Measurements from ENCODE around the gene EQTN. TPM values are rescaled to one million over a fixed set of nuclear protein-coding genes. Genes with fewer than 3 reads are reported as not detected.

Gene EQTN
- total and polyA plus RNA-seq, 11 donors = not detected

DNA sequence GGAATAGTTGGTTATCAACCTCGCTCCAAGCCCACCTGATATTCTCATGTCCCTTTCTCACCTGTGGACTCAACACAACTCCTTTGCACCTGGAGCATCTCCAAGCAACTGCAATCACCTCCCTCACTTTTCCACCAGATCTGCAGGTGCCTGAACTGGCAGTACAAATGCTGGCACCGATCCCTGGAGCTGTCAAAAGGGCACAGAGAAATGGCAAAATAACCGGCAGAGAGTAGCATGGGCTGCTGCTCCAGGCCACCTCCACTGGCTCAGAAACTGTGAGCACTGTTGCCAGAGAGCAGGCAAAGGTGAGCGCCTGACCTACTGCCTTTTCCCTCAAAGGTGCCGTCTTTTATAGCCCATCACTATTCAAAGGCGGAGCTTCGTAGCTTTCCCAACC is 14.7 kb downstream of the EQTN start:
- Histone ChIP-seq H3K27me3 (no peaks in the 10 kb centered on the region), H3K4me3 (no peak overlapping the region), H3K36me3 (no peaks in the 10 kb centered on the region), H3K27ac (no peak overlapping the region), H3K9me3 (no peaks in the 10 kb centered on the region), H3K4me1 (peaks cover 0 to 12% (median 0%) of the 10 kb centered on the region in 12 donors)
- TF ChIP-seq CTCF (IDR thresholded peaks at IDR 0.05) (no peak), POLR2A (IDR thresholded peaks at IDR 0.05) (no peak)
- WGBS, 4 donors = 90 to 92% (median 90%) methylated on average over 7 of the region's 7 CpGs
- no peak for DNase-seq
- no peak for ATAC-seq
- intact Hi-C loops (cut with DNase I) = no loop called here

- H3K4me3 ChIP-seq = peak overlapping the region in 7 of 12 donors; percentile 7 to 28 (median 17)
- H3K9me3 ChIP-seq = no peaks in the 10 kb centered on the region
- H3K36me3 ChIP-seq = no peaks in the 10 kb centered on the region
- H3K27me3 ChIP-seq = no peaks in the 10 kb centered on the region
- DNase-seq = no peak
- H3K27ac ChIP-seq = peak overlapping the region in 1 of 12 donors; percentile 42
- TF ChIP-seq POLR2A (IDR thresholded peaks at IDR 0.05) (no peak), CTCF (IDR thresholded peaks at IDR 0.05) (no peak)
- ATAC-seq = peak in 3 of 4 donors; percentile 24 to 36 (median 30)
- intact Hi-C loops (cut with DNase I) = no loop called here
- 22 to 39% (median 28%) methylated on average over 5 of the region's 5 CpGs for WGBS, 4 donors
- H3K4me1 ChIP-seq = peaks cover 0 to 20% (median 0%) of the 10 kb centered on the region in 12 donors
Observed at GRCh38 chr9:27280860-27281259, 16.1 kb downstream of the EQTN start.

DNA sequence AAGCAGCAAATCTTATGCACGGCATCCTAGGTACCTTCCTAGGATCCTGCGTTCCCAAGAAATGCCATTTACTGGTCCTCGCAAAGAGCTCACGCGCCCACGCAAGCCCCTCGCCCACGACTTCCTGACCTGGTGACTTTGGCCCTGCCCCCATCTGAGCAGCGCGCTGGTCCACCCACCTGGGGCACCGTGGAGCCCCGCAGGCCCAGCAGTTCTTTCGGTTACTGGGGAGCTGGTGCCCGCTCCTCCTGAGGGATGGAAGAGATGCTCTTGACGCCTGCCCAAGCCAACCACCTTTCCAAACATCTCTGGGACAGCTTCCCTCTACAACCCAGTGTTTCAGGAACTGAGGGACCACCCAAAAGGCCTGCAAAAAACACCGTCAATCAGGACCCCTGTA is 16.7 kb downstream of the EQTN start:
- no peak overlapping the region for H3K4me3 ChIP-seq
- TF ChIP-seq CTCF (IDR thresholded peaks at IDR 0.05) (no peak), POLR2A (IDR thresholded peaks at IDR 0.05) (no peak)
- peaks cover 0 to 20% (median 0%) of the 10 kb centered on the region in 12 donors for H3K4me1 ChIP-seq
- no peaks in the 10 kb centered on the region for H3K27me3 ChIP-seq
- H3K9me3 ChIP-seq = no peaks in the 10 kb centered on the region
- ATAC-seq (no peak), DNase-seq (no peak)
- no peaks in the 10 kb centered on the region for H3K36me3 ChIP-seq
- intact Hi-C loops (cut with DNase I) = no loop called here
- no peak overlapping the region for H3K27ac ChIP-seq
- WGBS, 4 donors = 85 to 90% (median 87%) methylated on average over 13 to 16 of the region's 16 CpGs

DNA sequence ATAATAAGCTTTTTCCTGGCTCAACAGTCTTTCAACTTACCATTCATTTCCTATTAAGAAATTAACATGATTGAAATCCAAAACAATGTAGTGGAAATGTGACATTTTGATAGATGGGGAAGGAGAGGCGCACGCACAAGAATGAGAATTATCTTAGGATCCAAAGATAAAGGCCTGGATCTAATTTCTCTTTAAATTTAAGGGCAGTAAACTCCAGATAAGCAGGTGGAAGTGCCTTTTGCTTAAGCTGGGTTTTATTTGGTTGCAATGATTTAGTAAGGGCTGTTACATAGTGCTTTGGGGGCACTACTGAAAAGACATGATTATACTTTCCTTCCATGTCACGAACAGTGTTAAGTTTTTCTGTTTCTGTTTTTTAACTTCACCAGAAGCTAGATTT is 17.3 kb downstream of the EQTN start:
- no peaks in the 10 kb centered on the region for H3K9me3 ChIP-seq
- intact Hi-C loops (cut with DNase I) = loop anchor here in 5 of 10 donors (5.0 to 10.0 kb wide), 3 partner anchors 247 to 535 kb away; no protein-coding TSS in a partner anchor
- TF ChIP-seq POLR2A (IDR thresholded peaks at IDR 0.05) (no peak), CTCF (IDR thresholded peaks at IDR 0.05) (no peak)
- H3K4me3 ChIP-seq = no peak overlapping the region
- ATAC-seq = no peak
- 80 to 85% (median 82%) methylated on average over 3 of the region's 3 CpGs for WGBS, 4 donors
- no peaks in the 10 kb centered on the region for H3K27me3 ChIP-seq
- no peak overlapping the region for H3K27ac ChIP-seq
- no peak for DNase-seq
- H3K4me1 ChIP-seq = peaks cover 0 to 20% (median 0%) of the 10 kb centered on the region in 12 donors
- no peaks in the 10 kb centered on the region for H3K36me3 ChIP-seq

Data from heart left ventricle (tissue), 16 donors.